HG03045 (cell line): ENCODE results near the gene LMTK2.

Source experiments
- ATAC-seq: cut with Tn5 transposase; IDR thresholded peaks from one replicate; pipeline ENCODE4 v1.9.1; 2021; ENCODE audit warnings: mild to moderate bottlenecking, moderate library complexity; ENCODE audit not compliant: unreplicated experiment

Gene LMTK2

DNA sequence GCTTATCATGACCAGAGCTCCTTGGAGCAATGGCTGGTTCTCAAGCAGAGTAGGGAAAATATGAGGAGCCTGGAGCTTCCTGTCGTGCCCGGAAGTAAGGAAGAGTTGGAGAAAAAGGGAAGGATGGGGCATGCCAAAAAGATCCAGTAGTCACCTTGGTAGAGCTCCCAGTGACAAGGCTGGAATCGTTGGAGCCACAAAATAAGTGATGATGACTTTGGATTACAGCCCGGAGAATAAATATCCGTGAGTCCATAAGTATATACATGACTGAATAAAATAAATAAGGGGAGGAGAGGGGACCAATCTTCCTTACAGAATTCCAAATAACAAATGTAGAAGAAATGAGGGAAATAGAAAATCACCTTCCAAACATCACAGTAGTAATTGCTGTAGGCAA, 29.3 kb downstream of the LMTK2 start:
- no peak for ATAC-seq

DNA sequence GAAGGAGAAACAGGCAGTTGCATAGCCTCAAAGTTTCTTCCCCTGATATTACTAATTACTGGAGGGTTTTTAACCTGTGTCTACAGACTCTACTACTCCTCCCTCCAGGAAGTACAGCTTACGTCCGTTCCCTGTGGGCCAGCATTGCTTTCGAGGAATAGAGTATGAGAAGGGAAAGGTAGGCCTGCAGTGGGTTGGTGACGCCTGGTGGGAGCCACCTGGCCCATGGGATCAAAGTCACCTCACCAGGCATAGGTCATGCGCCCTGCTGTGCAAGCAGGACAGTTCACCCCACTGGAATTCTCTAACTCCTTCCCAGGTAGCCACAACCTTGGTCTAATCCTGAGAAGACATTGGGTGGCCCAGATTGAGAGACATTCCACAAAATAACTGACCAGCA, 29.8 kb downstream of the LMTK2 start:
- no peak for ATAC-seq

DNA sequence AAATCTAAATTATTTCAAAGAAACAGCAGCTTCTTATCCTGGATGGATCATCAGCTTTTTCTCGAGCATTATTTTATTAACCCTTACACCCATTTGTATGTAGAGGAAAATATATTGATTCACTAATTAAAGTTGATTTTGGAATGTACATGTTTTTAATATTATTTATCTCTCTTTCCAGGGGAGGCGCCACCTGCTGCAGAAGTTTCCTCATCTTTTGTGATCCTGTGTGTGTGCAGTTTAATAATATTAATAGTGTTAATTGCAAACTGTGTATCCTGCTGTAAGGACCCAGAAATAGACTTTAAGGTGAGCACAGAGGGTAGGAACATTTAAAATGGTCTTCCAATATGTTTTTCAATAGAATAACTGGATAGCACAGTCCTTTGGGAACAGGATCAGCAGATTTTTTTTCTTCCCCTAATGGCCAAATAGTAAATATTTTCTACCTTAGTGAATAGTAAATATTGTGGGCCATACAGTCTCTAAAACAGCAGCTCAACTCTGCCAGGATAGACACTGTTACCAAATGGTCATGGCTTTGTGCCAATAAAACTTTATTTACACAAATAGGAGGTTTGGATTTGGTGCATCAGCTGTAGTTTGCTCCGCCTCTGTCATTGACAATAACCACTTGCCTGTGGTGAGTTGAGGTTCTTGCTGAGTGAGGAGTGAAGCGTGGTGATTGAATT, 30.6 kb downstream of the LMTK2 start:
- no peak for ATAC-seq

DNA sequence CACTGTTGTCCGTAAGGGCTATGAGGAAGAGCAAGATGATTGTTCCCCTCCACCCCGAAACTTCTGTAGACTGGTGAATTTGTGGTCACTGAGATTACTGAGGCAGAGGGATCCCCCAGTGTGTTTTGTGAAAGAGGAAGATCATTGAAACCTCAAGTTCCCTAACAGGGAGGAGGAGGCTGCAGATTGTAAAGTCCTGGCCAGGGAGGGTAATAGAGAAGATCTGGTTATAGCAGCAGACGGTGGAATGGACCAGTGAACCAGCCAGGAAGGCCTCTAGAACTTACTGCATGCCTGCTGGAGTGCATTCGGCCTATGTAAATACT, 31.1 kb downstream of the LMTK2 start:
- ATAC-seq: peak; percentile 75

DNA sequence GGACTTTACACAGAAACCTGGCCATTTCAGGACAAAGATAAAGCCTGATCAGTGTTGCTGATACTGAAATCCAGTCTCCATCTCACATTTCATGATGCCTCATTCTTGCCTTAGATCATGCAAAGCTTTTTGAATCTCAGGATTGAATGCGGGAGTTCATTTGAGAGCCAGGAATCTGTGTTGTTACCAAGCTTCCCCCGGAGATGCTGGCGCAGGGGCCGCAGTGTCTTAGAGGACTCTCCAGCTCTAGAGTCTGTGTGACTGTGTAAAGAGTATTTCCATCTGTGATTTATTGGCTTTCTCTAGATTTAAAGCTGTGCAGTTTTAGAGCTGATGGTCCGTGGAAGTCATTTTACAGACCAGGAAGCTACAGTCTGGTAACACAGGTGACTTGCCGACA, 32.0 kb downstream of the LMTK2 start:
- ATAC-seq: no peak

DNA sequence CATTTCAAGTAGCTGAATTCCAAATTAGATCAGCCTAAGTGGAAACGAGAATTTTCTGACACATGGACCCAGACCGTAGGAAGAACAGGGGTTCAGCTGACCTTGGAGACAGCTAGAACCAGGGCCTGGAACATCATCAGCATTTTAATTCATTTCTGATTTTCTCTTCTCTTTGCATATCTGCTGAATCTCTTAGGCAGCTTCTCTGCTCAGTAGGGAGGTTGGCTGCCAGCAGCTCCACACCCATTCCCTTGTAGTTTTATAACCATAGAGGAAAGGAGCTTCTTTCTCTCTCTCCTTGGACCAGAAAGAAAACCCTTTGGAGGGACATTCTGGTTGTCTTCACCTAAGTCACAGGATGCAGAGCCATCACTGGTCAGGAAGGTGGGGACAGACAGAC, 36.0 kb downstream of the LMTK2 start:
- ATAC-seq: no peak

DNA sequence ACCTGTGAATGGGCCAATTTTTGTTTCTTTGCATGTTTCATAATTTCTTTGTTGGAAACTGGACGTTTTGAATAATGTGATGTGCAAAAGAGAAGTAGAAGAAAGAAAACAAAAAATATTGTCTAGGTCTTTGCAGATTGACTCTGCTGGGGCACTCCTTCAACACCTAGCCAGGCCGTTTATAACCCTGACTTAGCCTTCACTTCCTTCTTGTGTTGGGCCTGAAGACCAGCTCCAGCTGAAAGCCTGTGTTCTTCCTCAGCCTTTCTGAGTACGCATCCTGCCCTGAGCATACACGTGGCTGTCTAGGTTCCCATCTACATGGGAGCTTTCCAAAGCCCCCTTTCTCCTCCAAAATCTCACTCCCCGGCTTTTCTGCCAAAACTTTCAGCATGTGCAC, 41.9 kb downstream of the LMTK2 start:
- ATAC-seq: no peak

DNA sequence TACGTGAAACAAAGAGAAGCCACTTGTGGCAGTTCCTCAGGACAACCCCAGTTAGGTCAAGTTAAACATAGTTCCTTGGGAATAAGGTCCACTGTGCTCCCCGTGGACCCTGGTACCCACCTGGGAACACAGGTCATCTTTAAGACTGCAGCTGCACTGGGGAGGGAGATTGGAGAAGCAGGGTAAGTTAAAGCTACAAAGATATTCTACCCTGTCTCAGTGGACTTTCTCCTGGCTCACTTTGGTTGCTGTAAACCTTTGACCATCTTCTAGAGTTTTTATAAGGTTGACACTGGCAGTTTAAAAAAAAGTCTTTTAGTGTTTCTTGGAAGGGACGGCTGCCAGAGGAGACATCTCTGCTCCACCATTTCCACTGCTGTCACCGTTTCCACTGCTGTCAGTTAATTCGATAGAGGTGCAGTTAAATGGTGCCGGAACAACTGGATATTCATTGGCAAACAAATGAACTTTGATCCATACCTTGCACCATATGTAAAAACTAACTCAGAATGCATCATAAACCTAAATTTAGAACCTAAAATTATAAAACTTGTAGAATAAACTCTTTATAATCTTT, 42.5 kb downstream of the LMTK2 start:
- ATAC-seq: no peak

DNA sequence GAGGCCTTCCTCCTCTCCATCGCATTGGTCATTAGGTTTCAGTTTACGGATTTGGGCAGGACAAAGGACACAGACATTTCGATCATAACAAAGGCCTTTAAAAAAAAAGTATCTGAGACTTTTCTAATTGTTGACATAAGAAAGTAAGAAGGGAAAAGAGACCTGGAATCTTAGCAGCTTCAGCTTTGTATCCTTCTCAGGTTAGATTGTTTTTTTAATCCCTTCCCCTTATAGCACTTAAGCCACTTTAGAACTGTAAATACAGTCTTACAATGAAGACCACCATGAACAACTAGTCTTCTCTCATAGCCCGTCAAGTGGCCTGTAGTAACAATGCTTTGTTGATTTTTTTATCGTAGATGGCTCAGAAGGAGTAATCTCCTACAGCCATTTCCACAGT, 45.2 kb downstream of the LMTK2 start:
- ATAC-seq: no peak

DNA sequence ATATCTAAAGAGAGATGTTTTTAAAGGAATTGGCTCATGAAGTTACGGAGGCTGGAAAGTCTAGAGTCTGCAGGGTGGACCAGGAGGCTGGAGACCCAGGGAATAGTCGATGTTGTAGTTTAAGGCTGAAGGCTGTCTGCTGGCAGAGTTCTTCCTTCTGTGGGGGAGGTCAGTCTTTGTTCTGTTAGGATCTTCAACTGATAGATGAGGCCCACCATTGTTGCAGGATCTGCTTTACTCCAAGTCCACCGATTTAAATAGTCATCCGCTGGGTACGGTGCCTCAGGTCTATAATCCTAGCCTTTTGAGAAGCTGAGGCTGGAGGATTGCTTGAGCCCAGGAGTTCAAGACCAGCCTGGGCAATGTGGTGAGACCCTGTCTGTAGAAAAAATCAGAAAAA, 50.0 kb downstream of the LMTK2 start:
- no peak for ATAC-seq

DNA sequence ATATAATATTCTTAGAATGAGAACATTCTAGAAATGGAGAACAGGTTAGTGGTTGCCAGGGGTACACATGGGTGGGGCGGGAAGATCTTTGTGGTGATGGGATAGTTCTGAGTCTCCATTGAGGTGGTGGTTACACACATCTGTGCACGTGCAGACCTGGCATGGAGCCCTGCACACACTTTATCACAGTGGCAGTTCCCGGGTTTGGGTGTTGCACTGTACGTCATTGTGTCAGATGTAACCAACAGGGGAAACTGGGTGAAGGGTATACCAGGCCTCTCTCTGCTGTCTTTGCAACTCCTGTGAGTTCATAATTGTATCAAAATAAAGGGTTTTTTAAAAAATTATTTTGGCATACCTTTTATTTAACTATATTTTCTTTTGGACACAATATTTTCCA, 51.1 kb downstream of the LMTK2 start:
- no peak for ATAC-seq

DNA sequence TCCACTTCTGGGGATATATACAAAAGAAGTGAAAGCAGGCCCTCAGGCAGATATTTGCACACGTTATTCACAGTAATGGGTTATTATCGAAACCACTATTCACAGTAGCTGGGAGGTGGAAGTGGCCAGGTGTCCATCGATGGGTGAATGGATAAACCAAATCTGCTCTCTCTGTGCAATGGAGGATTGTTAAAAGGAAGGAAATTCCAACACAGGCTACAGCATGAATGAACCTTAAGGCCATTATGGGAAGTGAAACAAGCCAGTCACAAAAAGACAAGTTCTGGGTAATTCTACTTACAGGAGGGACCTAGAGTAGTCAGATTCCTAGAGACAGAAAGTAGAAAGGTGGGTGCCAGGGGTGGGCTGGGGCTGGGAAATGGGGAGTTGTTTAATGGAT, 56.1 kb downstream of the LMTK2 start:
- no peak for ATAC-seq

DNA sequence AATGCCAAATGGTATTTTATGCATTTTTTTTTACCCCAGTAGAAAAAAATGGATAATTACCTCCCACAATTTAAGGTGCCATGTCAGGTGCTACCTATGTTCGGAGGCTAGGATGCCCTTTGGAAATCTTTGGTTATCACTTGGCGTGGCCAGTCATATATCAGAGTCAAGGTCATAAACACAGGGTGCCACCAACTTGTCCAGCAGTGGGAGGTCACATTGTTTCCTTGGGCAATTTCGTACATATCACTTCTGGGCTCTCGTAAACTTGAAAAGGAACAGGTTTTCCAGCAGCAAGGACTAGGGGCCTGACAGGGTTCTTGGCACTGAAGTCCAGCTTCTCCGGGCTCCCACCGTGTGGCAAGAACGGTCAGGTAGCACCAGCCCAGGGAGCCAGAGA, 56.6 kb downstream of the LMTK2 start:
- ATAC-seq: no peak

DNA sequence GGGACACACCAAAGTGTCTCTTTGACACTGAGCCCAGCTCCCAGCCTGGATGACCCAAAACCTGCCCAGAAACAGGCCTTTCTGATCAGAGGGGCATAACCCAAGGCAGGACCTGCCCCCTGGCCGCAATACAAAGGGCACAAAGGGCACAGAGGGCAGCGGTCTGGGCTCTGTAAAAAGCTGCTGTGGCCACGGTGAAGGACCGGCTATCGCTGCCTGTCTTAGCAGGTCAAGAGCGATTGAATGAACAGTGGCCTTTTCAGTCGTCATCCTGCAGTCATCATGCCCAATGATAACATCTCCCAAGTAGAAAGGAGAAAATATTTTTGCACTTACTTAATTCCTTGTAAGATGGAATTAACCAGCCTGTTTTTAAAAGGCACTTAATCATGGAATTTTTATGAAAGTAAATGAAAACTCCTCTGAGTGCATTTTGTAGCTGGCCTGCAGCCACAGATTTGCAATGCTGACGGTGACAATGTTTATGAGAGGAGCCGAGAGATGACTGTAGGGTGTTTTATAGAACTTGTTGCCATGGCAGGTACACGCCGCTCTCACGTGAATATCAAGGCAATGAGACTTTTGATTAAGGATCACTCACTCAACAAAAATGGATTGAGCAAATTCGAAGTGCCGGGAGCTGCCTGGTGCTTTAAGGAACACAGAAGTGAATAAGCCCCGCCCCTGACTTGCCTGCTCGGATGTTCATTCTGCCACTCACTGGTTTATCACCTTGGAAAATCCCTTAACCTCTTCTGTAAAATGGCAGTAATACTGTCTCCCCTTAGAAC, 57.2 kb downstream of the LMTK2 start:
- no peak for ATAC-seq

DNA sequence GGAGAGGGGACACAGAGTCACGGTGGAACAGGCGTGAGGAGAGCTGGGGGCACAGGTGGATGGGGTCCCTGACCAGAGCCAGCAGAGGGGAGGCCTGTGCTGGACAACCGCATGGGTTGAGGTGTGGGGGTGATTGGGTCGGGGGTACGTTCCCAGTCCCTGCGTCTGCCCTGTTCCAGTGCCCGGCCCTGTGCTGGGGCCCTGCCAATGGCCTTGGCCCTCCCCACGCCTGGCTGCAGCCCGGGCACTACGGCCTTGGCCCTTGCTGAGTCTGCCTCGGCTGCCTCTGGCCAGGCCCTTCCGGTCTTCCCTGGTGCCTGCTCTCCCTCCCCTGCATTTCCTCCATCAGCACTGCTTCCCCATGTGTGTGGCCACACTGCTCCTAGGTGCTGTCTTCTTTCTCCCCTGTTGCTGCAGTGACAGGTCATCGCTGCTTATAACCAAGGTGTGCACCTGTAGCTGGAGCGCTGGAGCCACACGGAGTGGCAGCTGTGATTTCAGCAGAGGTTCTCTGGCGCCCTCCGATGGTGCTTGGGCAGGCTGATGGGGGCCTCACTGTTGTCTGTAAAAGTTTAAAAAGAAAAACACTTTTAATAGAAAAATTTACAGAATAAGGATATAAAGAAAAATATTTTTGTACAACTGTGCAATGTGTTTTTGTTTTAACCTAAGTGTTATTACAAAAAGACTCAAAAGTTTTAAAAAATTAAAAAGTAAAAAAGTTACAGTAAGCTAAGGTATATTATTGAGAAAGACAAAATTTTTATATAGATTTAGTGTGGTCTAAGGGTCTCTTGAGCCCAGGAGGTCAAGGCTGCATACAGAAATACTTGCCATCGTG, 59.4 kb downstream of the LMTK2 start:
- ATAC-seq: no peak

DNA sequence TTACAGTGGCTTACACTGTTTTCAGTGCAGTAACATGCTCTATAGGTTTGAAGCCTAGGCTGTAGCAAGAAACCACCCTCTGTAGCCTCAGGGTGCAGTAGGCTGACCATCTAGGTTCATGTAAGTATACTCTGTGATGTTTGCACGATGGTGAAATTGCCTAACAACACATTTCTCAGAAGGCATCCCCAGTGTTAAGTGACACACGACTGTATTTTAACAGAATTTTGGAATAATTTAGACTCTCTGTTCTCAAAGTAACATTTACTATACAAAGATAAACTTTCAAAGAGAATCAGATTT, 60.0 kb downstream of the LMTK2 start:
- ATAC-seq: no peak

DNA sequence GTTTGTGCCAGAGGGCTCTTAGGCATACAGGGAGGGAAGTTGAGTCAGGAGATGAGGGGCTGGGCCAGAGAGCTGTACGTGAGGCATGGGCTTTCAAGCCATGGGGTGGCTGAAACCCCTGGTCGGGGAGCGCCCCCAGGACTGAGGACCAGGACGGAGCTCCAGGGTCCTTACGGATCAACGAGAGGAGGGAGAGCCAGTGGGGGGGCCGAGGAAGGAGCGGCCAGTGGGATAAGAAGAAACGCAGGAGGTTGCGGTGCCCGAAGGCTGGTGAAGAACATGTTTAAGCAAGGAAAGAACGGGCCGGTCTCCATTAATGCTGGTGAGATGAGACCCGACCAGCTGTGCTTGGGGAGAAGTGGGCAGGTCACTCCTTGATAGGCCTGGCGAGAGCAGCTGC, 61.0 kb downstream of the LMTK2 start:
- ATAC-seq: no peak

DNA sequence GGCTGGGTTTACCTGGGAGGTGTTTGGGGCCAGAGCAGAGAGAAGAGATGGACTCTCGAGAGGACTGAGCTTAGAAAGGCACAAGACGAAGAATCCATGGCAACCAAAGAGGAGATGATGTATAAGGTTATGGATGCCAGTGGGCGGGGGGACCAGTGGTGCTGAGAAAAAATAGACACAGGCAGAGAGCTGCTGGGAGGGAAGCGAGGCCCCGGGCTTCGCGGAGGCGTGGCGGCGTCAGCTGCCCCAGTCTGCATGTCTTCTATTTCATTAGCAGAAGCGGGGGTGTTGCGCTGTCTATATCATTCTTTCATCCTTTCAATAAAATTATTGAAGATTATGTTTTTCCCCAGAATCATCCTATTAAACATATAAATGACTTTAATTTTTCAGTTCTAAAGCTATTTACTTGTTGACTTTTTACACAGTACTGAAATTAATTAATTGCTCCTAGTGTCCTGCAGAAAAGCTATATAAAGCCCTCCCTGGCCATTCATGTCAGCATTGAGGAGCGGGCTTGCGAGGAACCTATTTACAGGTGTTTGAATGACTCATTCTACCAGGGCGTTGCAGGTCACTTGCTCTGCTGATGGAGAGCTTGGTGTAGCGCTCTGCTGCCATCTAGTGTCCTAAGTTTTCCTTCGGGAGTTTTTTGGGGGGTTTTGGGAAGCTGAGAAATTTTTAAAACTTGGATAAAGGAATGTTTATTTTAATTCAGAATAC, 61.7 kb downstream of the LMTK2 start:
- peak; percentile 74 for ATAC-seq

DNA sequence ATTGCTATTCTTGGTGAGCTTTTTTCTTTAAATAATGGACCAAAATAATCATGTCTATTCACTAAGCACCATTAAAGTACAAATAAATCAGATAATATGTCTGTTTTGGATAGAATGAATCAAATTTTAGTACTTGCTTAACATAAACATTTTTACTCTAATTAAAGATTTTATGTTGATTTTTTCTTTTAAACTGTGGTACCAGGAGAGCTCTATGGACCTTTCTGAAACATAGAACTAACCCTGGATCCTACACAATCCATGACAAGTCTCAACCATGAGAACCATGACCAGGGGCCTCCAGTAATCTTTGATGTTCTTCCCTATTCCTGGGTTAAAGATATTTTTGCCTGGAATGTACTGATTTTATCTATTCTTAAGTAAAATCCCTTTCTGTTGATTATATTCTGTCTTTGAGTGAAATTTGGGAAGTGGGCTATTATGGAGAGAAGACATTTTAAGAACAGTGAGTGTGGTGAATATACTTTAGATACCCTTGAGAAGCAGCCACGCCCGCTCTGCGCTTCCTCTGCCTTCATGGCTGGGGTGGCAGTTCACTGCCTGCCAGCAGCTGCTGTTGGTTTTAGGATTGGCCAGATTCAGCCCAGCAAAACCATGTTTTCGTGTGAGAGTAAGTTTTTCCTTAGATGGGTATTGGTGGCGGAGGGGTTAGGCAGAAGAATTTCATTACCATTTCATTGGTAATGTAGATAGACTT, 62.4 kb downstream of the LMTK2 start:
- no peak for ATAC-seq

DNA sequence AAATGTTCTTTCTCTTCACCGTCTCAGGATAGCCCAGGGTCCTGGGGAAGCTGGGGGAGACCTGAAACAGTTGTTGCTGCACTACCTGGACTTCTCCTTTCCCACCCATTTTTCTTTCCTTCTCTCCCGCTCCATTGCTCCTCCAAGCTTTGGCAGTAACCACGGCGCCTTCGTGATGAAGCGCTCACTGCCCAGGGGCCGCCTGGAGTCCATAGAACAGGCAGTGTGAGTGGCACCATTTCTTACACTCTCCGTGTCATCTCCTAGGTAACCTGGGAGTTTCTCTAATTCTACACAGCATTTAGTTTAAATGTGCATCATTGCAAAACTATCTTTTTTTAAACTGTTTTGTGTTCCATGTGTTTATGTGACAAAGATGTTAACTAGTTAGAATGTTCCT, 64.3 kb downstream of the LMTK2 start:
- ATAC-seq: no peak

DNA sequence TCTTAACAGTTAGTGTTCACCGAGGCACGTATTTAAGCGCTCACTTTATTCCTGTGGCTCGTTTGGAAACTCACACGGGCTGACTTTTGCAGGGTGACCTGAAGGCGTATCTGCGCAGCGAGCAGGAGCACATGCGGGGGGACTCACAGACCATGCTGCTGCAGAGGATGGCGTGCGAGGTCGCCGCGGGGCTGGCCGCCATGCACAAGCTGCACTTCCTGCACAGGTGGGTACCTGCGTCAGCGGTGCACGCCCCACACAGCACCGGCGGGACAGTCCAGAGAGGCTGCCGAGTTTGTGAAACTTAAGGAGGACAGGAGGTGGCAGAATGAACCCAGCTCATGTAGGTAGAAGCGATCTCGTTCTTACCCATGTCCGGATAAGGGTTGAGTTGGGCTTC, 64.8 kb downstream of the LMTK2 start:
- no peak for ATAC-seq
